ENCODE data around the gene AGAP1. TPM values are rescaled to one million over a fixed set of nuclear protein-coding genes. Genes with fewer than 3 reads are reported as not detected.

The AGAP1 gene
- total RNA-seq, 1 donor from 2014 or later, result 47.2 TPM

DNA sequence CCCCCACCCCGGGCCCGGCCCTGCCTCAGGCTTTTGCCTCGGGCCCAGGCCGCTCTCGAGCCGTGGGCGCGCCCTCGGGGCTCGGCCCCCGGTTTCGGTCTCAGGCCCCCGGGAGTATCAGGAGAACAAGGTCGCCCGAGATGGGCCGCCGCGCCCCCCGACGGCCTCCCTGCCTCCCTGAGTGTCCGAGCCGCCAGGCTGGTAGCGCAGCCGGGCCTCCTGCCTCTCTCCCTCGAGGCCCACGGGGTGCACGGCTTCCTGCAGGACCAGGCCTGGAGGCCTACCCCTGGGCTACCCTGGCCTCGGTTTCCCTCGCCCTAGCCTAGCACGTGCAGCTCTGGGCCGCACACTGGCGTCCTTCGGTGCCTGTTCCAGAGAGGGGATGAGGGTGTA lies 665.9 kb downstream of the AGAP1 start:
- Mint-ChIP-seq H3K27me3 (peaks cover 74% of the 10 kb centered on the region), H3K4me3 (ENCODE audit: low read depth) (no peak overlapping the region), H3K4me1 (ENCODE audit: low read depth) (peaks cover 3% of the 10 kb centered on the region), H3K36me3 (ENCODE audit: insufficient read depth) (no peaks in the 10 kb centered on the region), H3K9me3 (ENCODE audit: low read depth) (no peaks in the 10 kb centered on the region), H3K27ac (no peak overlapping the region)
- DNase-seq (ENCODE audit: low spot score, unreplicated experiment), result no peak
- TF ChIP-seq, protein P1, sequence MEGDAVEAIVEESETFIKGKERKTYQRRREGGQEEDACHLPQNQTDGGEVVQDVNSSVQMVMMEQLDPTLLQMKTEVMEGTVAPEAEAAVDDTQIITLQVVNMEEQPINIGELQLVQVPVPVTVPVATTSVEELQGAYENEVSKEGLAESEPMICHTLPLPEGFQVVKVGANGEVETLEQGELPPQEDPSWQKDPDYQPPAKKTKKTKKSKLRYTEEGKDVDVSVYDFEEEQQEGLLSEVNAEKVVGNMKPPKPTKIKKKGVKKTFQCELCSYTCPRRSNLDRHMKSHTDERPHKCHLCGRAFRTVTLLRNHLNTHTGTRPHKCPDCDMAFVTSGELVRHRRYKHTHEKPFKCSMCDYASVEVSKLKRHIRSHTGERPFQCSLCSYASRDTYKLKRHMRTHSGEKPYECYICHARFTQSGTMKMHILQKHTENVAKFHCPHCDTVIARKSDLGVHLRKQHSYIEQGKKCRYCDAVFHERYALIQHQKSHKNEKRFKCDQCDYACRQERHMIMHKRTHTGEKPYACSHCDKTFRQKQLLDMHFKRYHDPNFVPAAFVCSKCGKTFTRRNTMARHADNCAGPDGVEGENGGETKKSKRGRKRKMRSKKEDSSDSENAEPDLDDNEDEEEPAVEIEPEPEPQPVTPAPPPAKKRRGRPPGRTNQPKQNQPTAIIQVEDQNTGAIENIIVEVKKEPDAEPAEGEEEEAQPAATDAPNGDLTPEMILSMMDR (IDR thresholded peaks at IDR 0.05; ENCODE audit: unreplicated experiment), result no peak

DNA sequence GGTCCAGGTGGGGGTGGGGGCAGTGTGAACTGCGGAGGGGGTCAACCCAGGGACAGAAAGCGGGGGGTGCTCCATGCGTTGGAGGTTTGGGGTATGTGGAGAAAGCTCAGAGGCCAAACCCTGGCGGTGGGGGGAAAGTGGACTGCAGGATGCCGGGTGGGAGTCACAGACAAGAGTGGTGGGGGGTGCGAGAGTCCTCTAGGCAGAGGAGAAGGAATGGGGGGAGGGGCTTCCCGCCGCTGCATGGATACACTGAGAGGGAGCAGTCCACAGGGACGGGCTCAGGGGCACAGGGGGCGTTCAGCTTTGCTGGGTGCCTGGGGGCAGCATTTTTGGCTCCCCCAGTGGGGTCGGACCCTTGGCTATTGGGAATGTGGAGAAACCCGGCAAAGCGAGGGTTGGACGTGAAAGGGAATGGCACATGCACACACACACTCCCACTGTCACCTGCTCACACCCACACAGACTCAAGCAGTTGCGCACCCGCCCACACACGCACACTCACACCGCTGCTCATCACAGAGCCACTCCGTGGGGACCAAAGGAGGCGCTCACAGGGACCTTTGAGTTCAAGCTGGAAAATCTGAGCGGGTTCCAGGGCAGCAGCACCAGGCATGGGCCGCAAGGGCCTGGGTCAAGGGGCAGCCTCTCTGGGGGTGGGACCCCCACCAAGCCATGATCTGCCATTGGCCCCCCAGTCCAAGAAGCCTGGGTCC lies 666.7 kb downstream of the AGAP1 start:
- H3K27ac Mint-ChIP-seq, result no peak overlapping the region
- DNase-seq (ENCODE audit: low spot score, unreplicated experiment), result no peak
- TF ChIP-seq, protein P1 (IDR thresholded peaks at IDR 0.05; ENCODE audit: unreplicated experiment), result no peak
- H3K27me3 Mint-ChIP-seq, result peaks cover 74% of the 10 kb centered on the region
- no peaks in the 10 kb centered on the region for H3K36me3 Mint-ChIP-seq (ENCODE audit: insufficient read depth)
- no peaks in the 10 kb centered on the region for H3K9me3 Mint-ChIP-seq (ENCODE audit: low read depth)
- H3K4me3 Mint-ChIP-seq (ENCODE audit: low read depth), result no peak overlapping the region
- H3K4me1 Mint-ChIP-seq (ENCODE audit: low read depth), result peaks cover 4% of the 10 kb centered on the region

DNA sequence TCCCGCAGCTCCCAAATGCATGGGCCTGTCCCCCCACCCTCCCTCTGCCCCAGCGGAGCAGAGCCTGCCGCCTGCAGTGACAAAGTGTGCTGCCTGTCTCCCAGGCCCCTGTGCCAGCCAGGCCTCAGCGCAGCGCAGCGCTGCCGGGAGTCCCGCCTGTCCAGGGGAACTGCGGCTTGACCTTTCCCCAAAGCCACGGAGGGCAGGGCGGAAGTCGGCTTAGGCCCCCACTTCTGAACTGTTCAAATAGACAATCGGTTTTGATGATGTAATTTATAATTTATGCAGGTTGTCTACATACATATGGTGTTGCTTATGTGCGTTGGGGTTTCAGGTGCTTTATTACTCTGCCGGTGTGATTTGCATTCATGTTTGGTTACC lies 667.2 kb downstream of the AGAP1 start:
- Mint-ChIP-seq H3K9me3 (ENCODE audit: low read depth) (no peaks in the 10 kb centered on the region), H3K27ac (no peak overlapping the region), H3K36me3 (ENCODE audit: insufficient read depth) (no peaks in the 10 kb centered on the region), H3K4me1 (ENCODE audit: low read depth) (peaks cover 4% of the 10 kb centered on the region), H3K27me3 (peaks cover 75% of the 10 kb centered on the region), H3K4me3 (ENCODE audit: low read depth) (no peak overlapping the region)
- TF ChIP-seq, protein P1 (IDR thresholded peaks at IDR 0.05; ENCODE audit: unreplicated experiment), result no peak
- DNase-seq (ENCODE audit: low spot score, unreplicated experiment), result no peak

DNA sequence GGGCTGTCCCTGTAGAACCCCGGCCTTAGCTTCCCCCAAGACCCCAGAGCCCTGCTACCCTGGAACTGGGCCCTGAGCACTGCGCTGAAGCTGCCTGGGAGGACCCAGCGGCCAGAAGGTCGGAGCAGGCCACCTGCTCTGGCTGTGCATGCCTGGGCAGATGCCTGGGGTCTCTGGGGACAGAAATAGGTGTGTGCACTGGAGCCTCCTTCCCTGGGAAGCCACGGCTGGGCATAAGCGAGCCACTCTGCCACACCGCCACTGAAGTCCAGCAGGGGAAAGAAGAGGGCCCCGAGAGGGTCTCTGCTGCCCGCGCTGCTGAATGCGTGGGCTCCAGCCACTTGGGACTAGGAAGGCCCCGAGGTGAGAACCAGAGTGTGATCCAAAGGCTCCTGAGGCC lies 667.7 kb downstream of the AGAP1 start:
- no peak for DNase-seq (ENCODE audit: low spot score, unreplicated experiment)
- Mint-ChIP-seq H3K27ac (no peak overlapping the region), H3K4me3 (ENCODE audit: low read depth) (no peak overlapping the region), H3K9me3 (ENCODE audit: low read depth) (no peaks in the 10 kb centered on the region), H3K4me1 (ENCODE audit: low read depth) (peaks cover 6% of the 10 kb centered on the region), H3K36me3 (ENCODE audit: insufficient read depth) (no peaks in the 10 kb centered on the region), H3K27me3 (peaks cover 76% of the 10 kb centered on the region)
- TF ChIP-seq, protein P1 (IDR thresholded peaks at IDR 0.05; ENCODE audit: unreplicated experiment), result no peak

DNA sequence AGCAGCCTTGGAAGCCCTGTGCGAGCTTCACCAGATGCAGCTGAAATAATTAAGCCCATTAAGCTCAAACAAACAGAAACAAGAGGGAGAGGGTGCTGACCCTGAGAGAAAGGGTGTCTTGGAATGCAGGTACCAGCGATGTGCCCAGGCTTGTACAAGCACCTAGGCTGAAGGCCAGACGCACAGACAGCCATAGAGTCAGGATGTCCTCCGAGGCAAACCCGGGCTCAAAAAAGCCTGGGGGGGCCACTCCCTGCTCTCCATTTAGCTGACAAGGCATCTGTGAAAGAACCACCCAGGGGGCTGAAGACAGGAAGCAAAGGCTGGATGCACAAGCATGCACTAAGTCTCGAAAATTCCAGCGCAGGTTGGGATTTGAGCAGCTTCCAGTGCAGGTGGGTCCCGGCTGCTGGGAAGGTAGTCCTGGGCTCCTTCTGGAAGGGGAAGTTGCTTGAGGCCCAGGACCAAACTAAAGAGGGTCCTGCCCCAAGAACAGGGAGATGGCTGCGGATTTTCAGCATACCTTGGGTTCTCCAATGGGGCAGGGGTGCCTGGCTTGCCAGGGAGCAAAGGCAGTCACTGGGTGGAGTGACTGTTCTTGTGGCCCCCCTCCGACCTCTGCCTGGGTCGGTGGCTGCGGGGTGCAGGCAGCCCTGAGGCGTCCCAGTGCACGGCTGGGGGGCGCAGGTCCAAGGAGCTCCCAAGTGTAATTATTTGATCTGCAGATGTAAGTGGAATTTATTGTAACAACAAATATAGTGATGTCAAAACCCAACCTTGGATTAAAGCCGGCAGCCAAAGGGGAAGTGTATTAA lies 668.4 kb downstream of the AGAP1 start:
- Mint-ChIP-seq H3K9me3 (ENCODE audit: low read depth) (no peaks in the 10 kb centered on the region), H3K27me3 (peaks cover 74% of the 10 kb centered on the region)
- no peak for DNase-seq (ENCODE audit: low spot score, unreplicated experiment)

More for the DNA sequence above, 668.4 kb downstream of the AGAP1 start:
- TF ChIP-seq, protein P1 (IDR thresholded peaks at IDR 0.05; ENCODE audit: unreplicated experiment), result no peak
- peaks cover 6% of the 10 kb centered on the region for H3K4me1 Mint-ChIP-seq (ENCODE audit: low read depth)
- H3K36me3 Mint-ChIP-seq (ENCODE audit: insufficient read depth), result no peaks in the 10 kb centered on the region
- no peak overlapping the region for H3K27ac Mint-ChIP-seq
- H3K4me3 Mint-ChIP-seq (ENCODE audit: low read depth), result no peak overlapping the region

Data from progenitor cell of endocrine pancreas (in vitro differentiated cells).